ENCODE results near the gene SMAD2. TPM values are rescaled to one million over a fixed set of nuclear protein-coding genes. Genes with fewer than 3 reads are reported as not detected.

SMAD2 gene
- total RNA-seq, 1 experiment from 2014 or later, result 121 TPM

- no peak for TF ChIP-seq CTCF (conservative IDR thresholded peaks at IDR 0.05)
- Histone ChIP-seq H4K8ac (replicated peaks; ENCODE audit: insufficient read length, low read depth, low read length) (no peak overlapping the region), H2AFZ (ENCODE audit: low read length) (no peak overlapping the region), H4K5ac (ENCODE audit: insufficient read length, low read depth, low read length) (no peak overlapping the region), H3K23ac (ENCODE audit: insufficient read length, low read depth, low read length) (no peak overlapping the region), H4K91ac (ENCODE audit: insufficient read length, low read depth, low read length) (no peak overlapping the region), H3K9ac (ENCODE audit: extremely low read depth, insufficient read length, low read length) (no peak overlapping the region), H3K14ac (ENCODE audit: insufficient read depth, low read length) (no peak overlapping the region), H3K4me1 (ENCODE audit: insufficient read depth, low read length) (no peaks in the 10 kb centered on the region), H2BK15ac (ENCODE audit: low read depth, low read length) (no peak overlapping the region), H3K23me2 (ENCODE audit: insufficient read length, low read depth, low read length, poor library complexity, severe bottlenecking) (no peaks in the 10 kb centered on the region), H3K4me2 (ENCODE audit: insufficient read depth, insufficient read length, low read length) (no peak overlapping the region), H3K79me1 (ENCODE audit: insufficient read depth, low read depth, low read length, poor library complexity, severe bottlenecking) (no peaks in the 10 kb centered on the region), H3K9me3 (ENCODE audit: control insufficient read depth, low read depth, low read length) (no peaks in the 10 kb centered on the region), H4K20me1 (ENCODE audit: control insufficient read depth, insufficient read depth, insufficient read length) (no peaks in the 10 kb centered on the region), H2AK5ac (ENCODE audit: insufficient read length, low read length) (no peak overlapping the region), H2BK120ac (ENCODE audit: low read depth, low read length, poor library complexity, severe bottlenecking) (no peak overlapping the region), H3K4ac (ENCODE audit: low read depth, low read length) (no peak overlapping the region), H3K79me2 (ENCODE audit: insufficient read depth, low read length) (no peaks in the 10 kb centered on the region), H3K27me3 (ENCODE audit: insufficient read depth, low read length) (no peaks in the 10 kb centered on the region), H2BK5ac (ENCODE audit: insufficient read length, low read length) (no peak overlapping the region), H3K18ac (ENCODE audit: insufficient read length, low read depth, low read length) (no peak overlapping the region), H3K27ac (ENCODE audit: insufficient read length, low read depth, low read length) (no peak overlapping the region), H2BK20ac (ENCODE audit: low read depth, low read length, poor library complexity, severe bottlenecking) (no peak overlapping the region), H3T11ph (ENCODE audit: low read length) (no peak overlapping the region), H3K56ac (ENCODE audit: insufficient read length, low read depth, low read length) (no peak overlapping the region), H2BK12ac (ENCODE audit: insufficient read length, low read depth, low read length) (no peak overlapping the region)
- Mint-ChIP-seq H3K36me3 (ENCODE audit: insufficient read depth in 1 of 3, low read depth in 3 of 3) (peaks cover 0 to 1% (median 0%) of the 10 kb centered on the region in 3 experiments; a peak in 1 of 7 replicates), H3K9me3 (peaks cover 0 to 1% of the 10 kb centered on the region in 2 experiments; a peak in 1 of 5 replicates), H3K27ac (no peak overlapping the region), H3K27me3 (ENCODE audit: low read depth) (peaks cover 2% of the 10 kb centered on the region; the same call in 1 of the 2 replicates), H3K4me3 (no peak overlapping the region), H3K4me1 (peaks cover 7 to 21% of the 10 kb centered on the region in 2 experiments)
- WGBS (ENCODE audit: extremely low coverage, insufficient read length, low lambda C conversion rate), result no CpG with 5 or more reads among the region's 14 CpGs
- DNase-seq, result no peak
Observed at GRCh38 chr18:47794725-47795433, 135.6 kb downstream of the SMAD2 start.

Measured in H9 (cell line).